GM20000 (cell line): Measurements from ENCODE around the gene GPR62.

Source experiments
- DNase-seq: peaks from one replicate; pipeline ENCODE4 v3.0.0; 2012; ENCODE audit warnings: low spot score
- CTCF ChIP-seq: IDR thresholded peaks from 2 replicates; pipeline ENCODE4 v1.5.1; 2012; ENCODE audit warnings: mild to moderate bottlenecking, control low read depth; ENCODE audit errors: extremely low read depth, missing control alignments

The GPR62 gene

GRCh38 chr3:51941463-51941797, 13.8 kb upstream of the GPR62 start:
- no peak for TF ChIP-seq CTCF
- no peak for DNase-seq

- TF ChIP-seq CTCF = peak; percentile 96
- DNase-seq = peak; percentile 99
Observed at GRCh38 chr3:51941798-51942602, 13.2 kb upstream of the GPR62 start, which contains the start of the genes PARP3 and RRP9. Gene PARP3 (plus strand): TSS chr3:51942363. CDS start chr3:51943356, 993 bp downstream. Gene RRP9 (minus strand): TSS chr3:51941904. CDS start chr3:51941867, 37 bp downstream.

- TF ChIP-seq CTCF = no peak
- peak; percentile 87 for DNase-seq
Observed at GRCh38 chr3:51942603-51943450, 12.4 kb upstream of the GPR62 start.

GRCh38 chr3:51943451-51944391, 11.5 kb upstream of the GPR62 start:
- no peak for DNase-seq
- TF ChIP-seq CTCF = no peak

GRCh38 chr3:51944451-51945021, 10.6 kb upstream of the GPR62 start:
- no peak for TF ChIP-seq CTCF

GRCh38 chr3:51945031-51945840, 9.9 kb upstream of the GPR62 start:
- TF ChIP-seq CTCF = no peak
- no peak for DNase-seq

More at GRCh38 chr3:51944451-51945021, 10.6 kb upstream of the GPR62 start:
- no peak for DNase-seq
